ENCODE measurements around the gene UBE2J1.

GRCh38 chr6:89311853-89312531 lies 40.5 kb downstream of the UBE2J1 start:
- TF ChIP-seq TOX (CRISPR knock-in tag; IDR thresholded peaks at IDR 0.05; ENCODE audit: borderline replicate concordance) (no peak), ISL1 (CRISPR knock-in tag; IDR thresholded peaks at IDR 0.05) (no peak), PATZ1 (CRISPR knock-in tag; IDR thresholded peaks at IDR 0.05; ENCODE audit: borderline replicate concordance) (no peak)

Measured in SK-N-SH treated with all-trans-retinoic acid at 6 μM for 48 hours (cell line).